Brain pericyte (primary cell): Measurements from ENCODE around the gene KIAA1586.

ENCODE experiments used
- DNase-seq: peaks from one replicate; pipeline ENCODE4 v3.0.0-alpha.2; 2012; ENCODE audit warnings: low read depth, low spot score

The KIAA1586 gene

GRCh38 chr6:57102976-57103375 is 56.5 kb downstream of the KIAA1586 start:
- no peak for DNase-seq

- DNase-seq: no peak
Measured at GRCh38 chr6:57104336-57104735, 57.8 kb downstream of the KIAA1586 start.
